HG02588 (cell line): ENCODE data around the gene TLE6.
A peak's percentile ranks its signal among the peaks of the same experiment; 100 is the strongest.
"Not testable (repeated sequence)": the region's sequence is repeated elsewhere in the genome, so short reads cannot be mapped to it uniquely, and the experiment has no call there.

Source experiments
- ATAC-seq: cut with Tn5 transposase; IDR thresholded peaks from one replicate; pipeline ENCODE4 v1.9.1; 2021; ENCODE audit warnings: mild to moderate bottlenecking, moderate library complexity; ENCODE audit not compliant: unreplicated experiment

Gene TLE6

DNA sequence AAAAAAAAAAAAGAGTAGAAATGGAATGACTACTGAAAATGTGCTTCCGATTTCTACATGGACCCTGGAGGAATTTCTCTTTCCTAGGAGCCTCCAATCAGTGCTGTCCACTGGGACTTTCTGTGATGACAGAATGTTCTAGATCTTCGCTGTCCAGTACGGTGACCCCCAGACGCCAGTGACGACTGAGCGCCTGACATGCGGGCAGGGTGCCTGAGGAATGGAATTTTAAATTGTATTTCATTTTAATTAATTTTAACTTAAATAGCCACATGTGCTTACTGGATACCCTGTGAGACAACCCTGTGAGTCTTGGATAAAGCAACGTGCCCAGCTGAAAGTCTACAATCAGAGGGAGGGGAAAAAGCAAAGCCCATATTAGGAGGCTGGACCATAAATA lies 4.1 kb upstream of the TLE6 start:
- ATAC-seq, result no peak

DNA sequence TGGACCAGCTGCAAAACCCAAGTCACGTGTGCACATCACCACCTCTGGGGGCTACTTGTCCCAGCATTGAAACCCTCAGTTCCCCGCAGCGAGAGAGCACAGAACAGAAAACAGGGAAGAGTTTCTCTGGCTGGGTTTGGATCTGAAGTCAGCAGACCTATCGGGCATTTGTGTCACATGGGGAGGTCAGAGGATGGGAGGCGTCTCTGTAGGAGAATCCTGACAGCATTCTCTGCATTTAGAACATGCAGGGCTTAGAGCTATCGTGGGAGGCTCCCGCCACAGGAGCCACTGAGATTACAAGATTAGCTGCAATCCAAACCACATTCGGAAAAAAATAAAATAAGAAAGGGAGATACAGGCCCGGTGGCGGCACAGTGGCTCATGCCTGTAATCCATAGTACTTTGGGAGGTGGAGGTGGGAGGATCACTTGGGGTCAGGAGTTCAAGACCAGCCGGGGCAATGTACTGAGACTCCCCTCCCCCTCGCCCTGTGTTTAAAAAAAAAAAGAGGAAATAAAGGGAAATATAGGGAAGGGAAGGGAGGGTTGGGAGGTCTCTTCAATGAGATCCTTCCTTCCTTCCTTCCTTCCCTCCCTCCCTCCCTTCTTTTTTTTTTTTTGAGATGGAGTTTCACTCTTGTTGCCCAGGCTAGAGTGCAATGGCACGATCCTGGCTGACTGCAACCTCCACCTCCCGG lies 2.9 kb upstream of the TLE6 start:
- no peak for ATAC-seq

DNA sequence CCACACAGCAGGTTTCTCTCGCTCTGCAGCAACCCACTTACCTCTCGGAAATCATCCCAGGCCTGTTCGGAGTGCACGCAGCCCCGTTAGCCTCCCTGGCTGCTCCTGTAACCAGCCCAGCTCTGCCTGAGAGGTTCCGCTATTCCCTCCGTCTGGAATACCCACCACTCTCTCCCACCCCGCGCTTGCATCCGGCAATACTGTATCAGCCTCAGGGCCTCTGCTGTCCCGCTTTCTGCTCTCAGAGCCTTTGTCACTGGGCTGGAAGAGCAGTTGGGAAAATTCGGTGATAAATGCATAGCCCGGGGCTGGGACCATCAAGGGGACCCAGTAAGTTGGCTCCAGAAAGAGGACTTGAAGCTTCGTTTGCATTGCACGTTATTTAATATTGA lies 759 bp upstream of the TLE6 start:
- ATAC-seq, result no peak

DNA sequence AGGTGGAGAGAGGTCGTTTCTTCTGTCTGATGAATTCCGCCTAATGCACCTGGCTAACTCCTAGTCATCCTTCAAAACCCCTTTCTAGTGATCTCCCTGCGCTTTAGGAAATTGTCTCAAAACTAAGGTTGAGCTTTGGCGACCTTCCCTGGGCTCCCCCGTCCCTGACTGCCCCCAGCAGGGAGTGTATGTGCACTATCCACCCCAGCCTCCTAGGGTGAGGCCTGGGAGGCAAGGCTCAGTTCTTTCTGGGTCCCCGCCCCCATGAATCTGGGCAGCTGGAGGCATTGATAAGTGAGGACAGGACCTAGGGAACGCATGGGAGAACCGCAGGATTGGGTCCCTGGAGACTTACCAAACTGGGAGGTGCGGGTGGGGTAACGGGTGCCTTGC lies 378 bp downstream of the TLE6 start:
- peak; percentile 15 for ATAC-seq

DNA sequence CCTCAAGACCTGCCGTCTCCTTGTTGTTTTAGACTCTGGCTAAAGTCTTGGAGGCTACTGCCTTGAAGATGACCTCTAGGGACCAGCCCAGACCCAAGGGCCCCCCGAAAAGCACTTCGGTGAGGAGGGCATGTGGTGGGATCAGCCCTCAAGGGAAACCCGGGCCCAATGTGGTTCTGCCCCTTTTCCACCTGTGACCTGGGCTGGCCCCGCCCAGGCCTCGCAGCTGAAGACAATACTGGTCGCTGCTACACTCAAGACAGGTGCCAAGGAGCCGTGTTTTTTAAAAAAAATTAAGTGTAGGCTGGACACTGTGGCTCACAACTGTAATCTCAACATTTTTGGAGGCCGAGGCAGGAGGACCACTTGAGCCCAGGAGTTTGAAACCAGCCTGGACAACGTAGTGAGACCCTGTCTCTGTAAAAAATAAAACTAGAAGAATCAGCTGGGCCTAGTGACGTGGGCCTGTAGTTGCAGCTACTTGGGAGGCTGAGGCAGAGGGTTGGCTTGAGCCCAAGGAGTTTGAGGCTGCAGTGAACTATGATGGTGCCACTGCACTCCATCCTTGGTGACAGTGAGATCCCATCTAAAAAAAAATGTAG lies 903 bp downstream of the TLE6 start:
- ATAC-seq, result no peak

DNA sequence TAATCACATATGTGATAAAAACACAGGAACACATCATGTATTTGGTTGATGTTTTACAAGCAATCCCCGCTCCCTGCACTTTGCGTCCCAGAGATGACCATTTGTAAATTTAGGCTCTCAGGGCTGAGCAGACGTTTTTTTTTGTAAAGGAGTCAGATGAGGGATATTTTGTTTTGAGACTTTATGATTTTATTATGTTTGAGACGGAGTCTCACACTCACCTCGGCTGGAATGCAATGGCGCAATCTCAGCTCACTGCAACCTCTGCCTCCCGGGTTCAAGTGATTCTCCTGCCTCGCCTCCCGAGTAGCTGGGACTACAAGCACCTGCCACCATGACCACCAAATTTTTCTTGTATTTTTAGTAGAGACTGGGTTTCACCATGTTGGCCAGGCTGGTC lies 1.4 kb downstream of the TLE6 start:
- ATAC-seq, result no peak

DNA sequence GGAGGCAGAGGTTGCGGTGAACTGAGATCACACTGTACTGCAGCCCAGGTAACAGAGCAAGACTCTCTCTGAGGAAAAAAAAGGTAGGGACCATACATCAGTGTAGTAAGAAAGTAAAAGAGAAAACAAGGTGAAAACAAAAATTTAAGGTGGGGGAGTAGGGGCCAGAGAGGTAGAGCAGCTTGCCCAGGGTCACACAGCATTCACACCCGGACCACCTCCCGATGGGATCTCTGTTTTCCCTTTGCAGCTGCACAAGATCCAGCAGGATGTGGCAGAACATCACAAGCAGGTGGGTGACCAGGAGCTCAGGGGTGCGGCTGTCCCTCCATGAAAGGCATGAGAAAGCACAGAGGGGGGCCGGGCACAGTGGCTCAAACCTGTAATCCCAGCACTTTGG lies 4.5 kb downstream of the TLE6 start:
- ATAC-seq, result no peak

DNA sequence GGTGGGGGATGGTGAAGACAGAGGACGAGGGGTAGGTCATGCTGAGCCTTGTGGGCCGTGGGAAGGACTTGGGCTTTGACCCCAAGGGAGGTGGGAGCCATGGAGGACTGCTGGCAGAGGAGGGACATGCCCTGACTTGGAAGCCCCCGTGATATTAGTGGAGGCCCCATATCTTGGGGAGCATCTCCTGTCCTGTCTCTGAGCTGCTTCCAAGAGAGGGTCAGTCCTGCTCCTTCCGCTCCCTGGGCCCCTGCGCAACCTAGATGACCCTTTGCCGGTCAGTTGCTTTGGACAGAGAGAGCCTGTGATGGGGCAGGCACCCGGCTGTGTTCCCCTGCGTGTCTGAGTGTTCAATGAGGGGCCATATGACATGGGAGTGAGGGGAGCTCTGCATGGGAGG lies 5.2 kb downstream of the TLE6 start:
- ATAC-seq, result no peak

DNA sequence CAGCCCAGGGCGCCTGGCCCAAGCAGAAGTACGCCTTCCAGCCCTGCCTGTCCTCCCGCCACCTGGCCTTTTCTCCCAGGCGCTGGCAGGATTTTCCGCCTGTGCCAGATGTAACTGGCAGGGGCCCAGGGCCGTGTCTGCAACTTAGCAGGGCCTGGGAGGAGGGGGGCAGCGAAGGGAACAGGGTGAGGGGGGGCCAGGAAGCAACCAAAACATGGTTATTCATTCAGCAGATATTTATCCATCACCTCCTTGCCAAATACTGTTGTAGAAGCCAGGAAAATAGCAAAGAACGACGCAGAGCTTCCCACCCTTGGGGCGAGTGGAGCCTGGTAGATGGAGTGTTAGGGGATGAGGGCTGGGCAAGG lies 5.6 kb downstream of the TLE6 start:
- ATAC-seq, result no peak

DNA sequence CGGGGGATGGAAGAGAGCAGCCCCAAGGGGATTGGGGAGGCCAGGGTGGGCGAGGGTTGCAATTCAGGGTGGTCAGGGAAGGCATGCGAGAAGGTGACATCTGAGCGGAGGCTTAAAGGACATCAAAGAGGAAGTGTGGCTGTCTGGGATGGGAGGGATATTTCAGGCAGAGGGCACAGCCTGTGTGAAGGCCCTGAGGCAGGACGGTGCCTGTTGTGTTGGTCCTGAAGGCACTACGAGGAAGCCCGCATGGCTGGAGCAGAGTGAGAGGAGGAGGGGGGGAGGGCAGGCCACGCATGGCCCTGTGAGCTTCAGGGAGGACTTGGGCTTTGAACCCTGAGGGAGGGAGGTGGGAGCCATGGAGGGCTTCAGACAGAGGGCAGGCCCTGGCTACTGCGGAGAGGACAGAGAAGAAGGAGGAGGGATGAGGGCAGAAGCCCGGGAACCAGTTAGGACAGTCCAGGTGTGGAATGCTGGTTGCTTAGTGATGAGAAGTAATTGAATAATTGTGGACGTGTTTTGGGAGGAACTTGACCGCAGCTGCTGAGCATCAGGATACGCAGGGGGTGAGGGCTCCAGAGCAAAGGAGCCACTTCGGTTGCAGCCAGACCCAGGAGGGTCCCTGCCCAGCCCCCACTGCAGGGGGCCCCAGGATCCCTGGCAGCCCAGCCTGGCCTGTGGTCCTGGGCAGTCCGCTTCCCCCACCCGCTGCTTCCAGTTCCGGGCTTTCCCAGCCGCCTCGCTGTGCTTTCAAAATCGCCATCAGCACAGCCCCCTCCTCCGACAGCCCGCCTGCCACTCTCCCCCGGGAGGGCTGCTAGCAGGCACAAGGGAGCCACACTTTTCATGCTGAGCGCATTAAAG lies 6.2 kb downstream of the TLE6 start:
- no peak for ATAC-seq

DNA sequence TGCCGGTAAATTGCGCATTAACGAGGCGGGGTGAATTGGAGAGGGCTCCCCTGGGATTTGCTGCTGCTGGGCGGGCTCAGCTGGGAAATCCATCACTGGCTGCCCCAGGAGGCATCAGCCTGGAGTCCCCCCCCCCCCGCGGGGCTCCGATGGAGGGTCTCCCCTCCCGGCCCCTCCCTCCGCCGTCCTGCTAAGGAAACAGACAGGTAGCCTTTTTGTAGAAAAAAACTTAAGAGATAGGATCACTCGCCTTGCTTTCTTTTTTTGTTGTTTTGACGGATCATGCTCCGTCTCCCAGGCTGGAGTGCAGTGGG lies 6.8 kb downstream of the TLE6 start:
- no peak for ATAC-seq

DNA sequence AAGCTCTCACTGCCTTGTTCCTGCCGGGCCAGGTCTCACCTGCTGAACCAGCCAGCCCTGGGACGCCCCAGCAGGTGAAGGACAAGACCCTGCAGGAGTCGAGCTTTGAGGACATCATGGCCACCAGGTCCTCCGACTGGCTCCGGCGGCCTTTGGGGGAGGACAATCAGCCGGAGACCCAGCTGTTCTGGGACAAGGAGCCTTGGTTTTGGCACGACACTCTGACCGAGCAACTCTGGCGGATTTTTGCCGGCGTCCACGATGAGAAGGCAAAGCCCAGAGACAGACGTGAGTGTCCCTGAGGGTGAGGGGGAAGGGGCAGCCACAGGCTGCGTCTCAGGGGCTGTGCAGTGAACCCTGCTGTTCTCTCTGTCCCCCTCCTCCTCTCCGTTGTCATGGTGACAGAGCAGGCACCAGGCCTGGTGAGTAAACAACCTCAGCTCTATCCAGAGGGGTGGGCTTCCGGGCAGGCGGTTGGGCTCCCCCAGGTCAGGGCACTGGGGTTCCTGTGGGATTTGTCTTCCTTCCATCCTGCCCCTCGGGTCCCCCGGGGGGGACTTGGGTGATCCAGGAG lies 9.7 kb downstream of the TLE6 start:
- ATAC-seq, result no peak

DNA sequence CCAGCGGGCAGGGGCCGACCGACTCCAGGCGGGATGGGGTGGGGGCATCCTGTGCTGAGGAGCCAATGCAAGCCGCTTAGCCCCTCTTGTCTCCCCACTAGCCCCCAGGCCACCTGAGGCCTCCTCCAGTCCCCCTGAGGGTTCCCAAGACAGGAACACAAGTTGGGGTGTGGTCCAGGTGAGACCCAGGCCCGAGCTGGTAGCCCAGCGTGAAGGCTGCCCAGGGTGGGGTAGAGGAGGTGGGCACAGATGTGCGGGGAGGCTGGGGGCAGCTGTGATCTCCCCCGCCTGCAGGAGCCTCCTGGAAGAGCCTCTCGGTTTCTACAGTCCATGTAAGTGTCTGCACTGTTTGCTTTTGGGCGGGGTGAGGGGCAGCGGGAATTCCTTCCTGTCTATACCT lies 10.4 kb downstream of the TLE6 start:
- no peak for ATAC-seq

DNA sequence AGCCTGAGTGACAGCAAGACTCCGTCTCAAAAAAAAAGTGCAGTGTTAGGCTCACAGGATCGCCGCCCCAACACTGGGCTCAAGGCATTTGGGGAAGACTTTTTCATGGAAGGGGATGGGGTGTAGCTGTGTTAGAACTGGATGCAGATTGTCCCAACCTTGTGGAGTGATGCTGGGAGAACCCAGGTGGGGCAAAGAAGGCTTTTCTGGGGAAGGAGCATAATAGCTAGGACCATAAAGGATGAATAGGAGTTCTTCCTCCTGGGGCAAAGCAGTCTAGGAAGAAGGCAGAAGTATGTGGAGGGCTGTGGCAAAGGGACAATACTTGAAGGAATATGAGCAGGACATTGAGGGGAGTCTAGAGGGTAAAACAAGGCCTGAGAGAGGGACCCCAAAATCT lies 11.2 kb downstream of the TLE6 start:
- ATAC-seq, result no peak

DNA sequence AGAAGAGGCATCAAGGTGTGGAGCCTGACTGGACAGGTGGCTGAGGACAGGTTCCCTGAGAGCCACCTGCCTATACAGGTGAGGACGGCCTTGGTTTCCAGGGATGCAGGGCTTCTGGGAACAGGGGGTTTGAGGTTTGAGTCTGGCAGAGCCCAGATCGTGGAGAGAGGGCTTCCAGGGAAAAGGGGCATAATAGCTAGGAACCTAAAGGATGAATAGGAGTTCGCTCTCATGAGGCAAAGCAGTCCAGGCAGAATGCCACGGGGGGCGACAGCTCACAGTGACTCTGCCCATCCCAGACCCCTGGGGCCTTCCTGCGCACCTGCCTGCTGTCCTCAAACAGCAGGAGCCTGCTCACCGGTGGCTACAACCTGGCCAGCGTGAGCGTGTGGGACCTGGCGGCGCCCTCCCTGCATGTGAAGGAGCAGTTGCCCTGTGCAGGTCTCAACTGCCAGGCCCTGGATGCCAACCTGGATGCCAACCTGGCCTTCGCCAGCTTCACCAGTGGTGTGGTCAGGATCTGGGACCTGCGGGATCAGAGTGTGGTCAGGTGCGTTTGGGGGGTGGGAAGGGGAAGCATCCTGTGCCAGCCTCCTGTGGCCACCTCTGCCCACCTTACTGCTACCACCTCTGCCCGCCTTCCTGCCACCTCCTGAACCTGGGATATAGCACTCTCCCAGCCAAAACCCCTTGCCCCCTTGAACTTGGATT lies 12.0 kb downstream of the TLE6 start:
- no peak for ATAC-seq

DNA sequence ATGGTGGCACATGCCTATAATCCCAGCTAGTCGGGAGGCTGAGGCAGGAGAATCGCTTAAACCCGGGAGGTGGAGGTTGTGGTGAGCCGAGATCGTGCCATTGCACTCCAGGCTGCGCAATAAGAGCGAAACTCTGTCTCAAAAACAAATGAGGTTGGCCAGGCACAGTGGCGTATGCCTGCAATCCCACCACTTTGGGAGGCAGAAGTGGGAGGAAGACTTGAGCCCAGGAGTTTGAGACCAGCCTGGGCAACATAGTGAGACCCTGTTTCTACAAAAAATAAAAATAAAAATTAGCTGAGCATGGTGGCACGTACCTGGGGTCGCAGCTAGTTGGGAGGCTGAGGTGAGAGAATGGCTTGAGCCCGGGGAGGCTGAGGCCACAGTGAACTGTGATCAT lies 15.0 kb downstream of the TLE6 start:
- not testable (repeated sequence) for ATAC-seq

DNA sequence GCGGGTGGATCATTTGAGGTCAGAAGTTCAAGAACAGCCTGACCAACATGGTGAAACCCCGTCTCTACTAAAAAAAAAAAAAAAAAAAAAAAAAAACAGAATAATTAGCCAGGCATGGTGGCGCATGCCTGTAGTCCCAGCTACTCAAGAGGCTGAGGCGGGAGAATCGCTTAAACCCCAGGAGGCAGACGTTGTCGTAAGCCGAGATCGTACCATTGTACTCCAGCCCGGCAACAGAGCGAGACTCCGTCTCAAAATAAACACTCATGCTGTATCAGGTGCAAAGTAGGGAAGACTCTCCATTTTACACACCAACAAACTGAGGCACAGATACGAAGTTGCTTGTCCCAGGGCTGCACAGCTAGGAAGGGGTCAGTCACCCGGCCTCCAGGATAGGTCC lies 15.6 kb downstream of the TLE6 start:
- ATAC-seq, result no peak

DNA sequence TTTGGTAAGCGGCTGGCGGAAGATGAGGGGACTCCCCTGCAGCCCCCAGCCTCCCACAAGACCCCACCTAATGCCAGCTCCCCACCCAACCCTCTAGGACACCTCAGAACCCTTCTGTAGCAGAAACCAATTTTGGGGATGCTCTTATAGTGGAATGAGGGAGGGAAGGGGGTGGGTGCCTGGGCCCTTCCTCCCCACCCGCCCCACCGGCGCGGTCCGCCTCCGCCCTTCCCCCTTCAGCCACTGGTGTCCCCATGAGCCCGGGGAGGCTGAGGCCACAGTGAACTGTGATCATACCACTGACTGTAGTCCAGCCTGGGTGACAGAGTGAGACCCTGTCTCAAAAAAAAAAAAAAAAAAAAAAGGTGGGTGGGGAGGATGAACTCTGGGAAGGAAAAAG lies 16.2 kb downstream of the TLE6 start:
- no peak for ATAC-seq

DNA sequence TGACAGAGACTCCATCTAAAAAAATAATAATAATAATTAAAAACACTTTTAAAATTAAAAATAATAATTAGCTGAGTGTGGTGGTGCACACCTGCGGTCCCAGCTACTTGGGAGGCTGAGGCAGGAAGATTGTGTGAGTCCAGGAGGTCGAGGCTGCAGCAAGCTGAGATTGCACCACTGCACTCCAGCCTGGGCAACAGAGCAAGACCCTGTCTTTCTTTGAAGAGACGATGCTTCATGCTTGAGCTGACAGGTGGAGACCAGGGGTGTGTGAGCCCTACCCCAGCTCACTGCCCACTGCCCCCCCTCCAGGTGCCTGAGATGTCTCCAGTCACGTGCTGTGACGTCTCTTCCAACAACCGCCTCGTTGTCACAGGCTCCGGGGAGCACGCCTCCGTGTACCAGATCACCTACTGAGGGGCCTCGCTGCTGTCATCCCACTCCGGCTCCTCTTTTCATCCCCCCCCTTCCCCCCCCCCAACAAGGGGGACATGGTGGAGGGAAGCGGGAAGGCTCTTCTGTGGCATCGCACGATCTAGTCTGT lies 17.3 kb downstream of the TLE6 start:
- ATAC-seq, result no peak

DNA sequence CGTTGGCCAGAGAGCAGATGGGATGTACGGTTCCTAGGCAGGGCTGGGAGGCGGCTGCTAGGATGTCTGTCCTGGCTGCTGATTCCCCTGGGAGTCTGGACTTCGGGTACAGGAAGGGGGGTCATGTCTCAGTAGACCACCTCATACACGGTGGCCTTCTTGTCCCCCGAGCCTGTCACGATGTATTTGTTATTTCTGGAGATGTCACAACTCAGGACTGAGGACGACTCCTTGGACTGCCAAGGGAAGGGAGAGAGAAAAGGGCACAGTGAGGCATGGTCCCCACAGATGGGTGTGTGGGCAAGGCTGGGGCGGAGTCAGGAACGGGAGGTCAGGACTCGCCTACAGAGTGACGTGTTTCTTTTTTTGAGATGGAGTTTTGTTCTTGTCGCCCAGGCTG lies 20.4 kb downstream of the TLE6 start:
- ATAC-seq, result no peak

DNA sequence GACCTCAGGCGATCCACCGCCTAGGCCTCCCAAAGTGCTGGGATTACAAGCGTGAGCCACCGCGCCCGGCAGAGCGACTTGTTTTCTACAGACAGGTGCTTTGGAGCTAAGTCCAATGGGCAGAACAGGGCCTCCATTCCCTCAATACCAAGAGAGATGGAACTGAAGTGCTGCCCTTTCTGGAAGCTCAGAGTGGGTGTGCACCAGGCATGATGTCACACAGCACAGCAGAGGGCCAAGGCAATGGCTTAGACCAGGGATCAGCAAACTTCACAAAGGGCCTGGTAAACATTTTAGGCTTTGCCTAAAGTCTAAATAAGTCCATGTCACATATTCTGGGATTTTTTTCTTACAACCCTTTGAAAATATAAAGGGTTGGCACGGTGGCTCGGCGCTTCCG lies 21.3 kb downstream of the TLE6 start:
- no peak for ATAC-seq
